GM20000 (cell line): ENCODE measurements around the gene ZNF518B.

ENCODE experiments used
- DNase-seq: peaks from one replicate; pipeline ENCODE4 v3.0.0; 2012; ENCODE audit warnings: low spot score
- TF ChIP-seq, protein P1 (sequence below): IDR thresholded peaks from 2 replicates; pipeline ENCODE4 v1.5.1; 2012; ENCODE audit warnings: mild to moderate bottlenecking, control low read depth; ENCODE audit errors: extremely low read depth, missing control alignments

The ZNF518B gene

GRCh38 chr4:10492464-10492863 lies 35.2 kb upstream of the ZNF518B start:
- no peak for DNase-seq
- TF ChIP-seq, protein P1, sequence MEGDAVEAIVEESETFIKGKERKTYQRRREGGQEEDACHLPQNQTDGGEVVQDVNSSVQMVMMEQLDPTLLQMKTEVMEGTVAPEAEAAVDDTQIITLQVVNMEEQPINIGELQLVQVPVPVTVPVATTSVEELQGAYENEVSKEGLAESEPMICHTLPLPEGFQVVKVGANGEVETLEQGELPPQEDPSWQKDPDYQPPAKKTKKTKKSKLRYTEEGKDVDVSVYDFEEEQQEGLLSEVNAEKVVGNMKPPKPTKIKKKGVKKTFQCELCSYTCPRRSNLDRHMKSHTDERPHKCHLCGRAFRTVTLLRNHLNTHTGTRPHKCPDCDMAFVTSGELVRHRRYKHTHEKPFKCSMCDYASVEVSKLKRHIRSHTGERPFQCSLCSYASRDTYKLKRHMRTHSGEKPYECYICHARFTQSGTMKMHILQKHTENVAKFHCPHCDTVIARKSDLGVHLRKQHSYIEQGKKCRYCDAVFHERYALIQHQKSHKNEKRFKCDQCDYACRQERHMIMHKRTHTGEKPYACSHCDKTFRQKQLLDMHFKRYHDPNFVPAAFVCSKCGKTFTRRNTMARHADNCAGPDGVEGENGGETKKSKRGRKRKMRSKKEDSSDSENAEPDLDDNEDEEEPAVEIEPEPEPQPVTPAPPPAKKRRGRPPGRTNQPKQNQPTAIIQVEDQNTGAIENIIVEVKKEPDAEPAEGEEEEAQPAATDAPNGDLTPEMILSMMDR, result no peak

DNA sequence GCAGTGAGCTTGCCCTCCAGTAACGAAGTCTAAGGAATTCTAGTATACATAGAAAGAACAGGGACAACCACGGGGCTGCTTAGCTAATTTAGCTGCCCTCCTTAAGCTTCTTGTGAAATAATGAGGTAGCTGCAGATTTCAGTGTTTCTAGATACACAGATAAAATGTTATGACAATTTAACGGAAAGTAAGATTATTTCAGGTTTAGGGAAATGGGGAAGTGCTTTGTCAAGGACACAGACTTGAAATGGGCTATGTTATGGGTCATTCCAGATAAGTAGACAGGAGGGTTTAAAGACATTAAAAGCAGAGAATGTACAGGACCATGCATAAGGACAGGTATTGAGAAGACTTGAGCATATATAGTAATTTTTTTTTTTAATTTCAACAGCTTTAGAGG lies 34.2 kb upstream of the ZNF518B start:
- TF ChIP-seq, protein P1, result no peak
- DNase-seq, result no peak

- TF ChIP-seq, protein P1, result no peak
- DNase-seq, result no peak
Observed at GRCh38 chr4:10490996-10491395, 33.8 kb upstream of the ZNF518B start.

DNA sequence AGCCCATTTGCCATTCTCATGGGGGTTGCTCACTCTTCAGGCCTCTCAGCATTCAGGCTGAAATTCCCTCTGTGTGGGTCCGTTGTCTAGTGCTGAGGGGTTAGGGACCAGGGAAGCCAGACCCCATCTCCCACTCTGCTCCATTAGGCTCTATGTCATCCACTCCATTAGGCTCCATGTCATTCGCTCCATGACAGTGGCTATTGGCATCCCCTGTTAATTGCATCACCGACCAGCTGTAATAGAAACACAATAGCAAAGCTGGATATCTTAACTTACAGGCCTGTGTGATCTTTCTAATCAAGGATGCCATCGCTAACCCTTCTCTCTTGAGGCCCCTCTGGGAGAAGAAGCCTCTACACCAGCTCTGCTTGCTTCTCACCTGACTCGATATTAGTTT lies 25.7 kb upstream of the ZNF518B start:
- TF ChIP-seq, protein P1, result no peak
- no peak for DNase-seq

DNA sequence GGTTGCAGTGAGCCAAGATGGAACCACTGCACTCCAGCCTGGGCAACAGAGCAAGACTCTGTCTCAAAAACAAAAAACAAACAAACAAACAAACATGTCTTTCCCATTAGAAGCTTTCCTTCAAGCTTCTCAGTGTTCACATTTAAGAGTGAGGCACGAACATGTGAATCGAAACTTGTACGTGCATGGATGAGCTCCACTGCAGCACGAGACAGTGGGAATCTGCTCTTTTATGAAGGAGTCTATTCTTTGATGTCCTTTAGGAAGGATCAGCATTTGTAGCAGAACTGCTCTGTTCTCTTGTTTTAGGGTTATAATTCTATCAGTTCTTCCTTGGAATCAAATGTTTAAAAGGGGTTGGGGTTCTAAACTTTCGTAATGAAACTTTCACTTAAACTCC lies 23.4 kb upstream of the ZNF518B start:
- DNase-seq, result no peak
- TF ChIP-seq, protein P1, result no peak

- TF ChIP-seq, protein P1, result no peak
Observed at GRCh38 chr4:10478621-10479020, 21.4 kb upstream of the ZNF518B start.

DNA sequence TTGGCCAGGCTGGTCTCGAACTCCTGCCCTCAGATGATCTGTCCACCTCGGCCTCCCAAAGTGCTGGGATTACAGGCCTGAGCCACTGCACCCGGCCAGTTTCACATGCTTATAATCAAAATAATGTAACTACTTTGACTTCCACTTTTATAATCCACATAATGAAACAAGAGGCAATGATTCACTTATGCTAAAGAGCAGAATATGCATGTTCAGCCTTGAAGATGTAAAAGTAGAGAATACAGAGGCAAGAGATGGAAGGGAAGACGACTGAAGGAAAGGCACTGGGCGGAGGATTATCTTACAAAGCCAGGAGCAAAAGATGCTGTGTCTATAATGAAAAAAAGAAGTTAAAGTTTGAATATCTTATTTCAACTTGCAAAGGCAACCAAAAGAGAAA lies 13.3 kb upstream of the ZNF518B start:
- no peak for DNase-seq
- TF ChIP-seq, protein P1, result no peak

More at GRCh38 chr4:10478621-10479020, 21.4 kb upstream of the ZNF518B start:
- no peak for DNase-seq
